Neural crest cell (in vitro differentiated cells): ENCODE results near the gene NPR1. TPM values are rescaled to one million over a fixed set of nuclear protein-coding genes. Genes with fewer than 3 reads are reported as not detected.

Experiments used
- DNase-seq: peaks from one replicate; pipeline ENCODE4 v3.0.0; 2021; ENCODE audit warnings: low read depth, mixed read lengths, low spot score
- H3K27ac Mint-ChIP-seq: one replicate; pipeline ENCODE4 v1.8.0; 2021; ENCODE audit warnings: mild to moderate bottlenecking, mixed read lengths; ENCODE audit not compliant: unreplicated experiment
- H3K27me3 Mint-ChIP-seq: 2 replicates; pipeline ENCODE4 v1.8.0; 2021; ENCODE audit warnings: low read depth, mild to moderate bottlenecking, mixed read lengths
- H3K36me3 Mint-ChIP-seq: 2 replicates; pipeline ENCODE4 v1.8.0; 2021; ENCODE audit warnings: low read depth, mild to moderate bottlenecking, mixed read lengths
- H3K4me1 Mint-ChIP-seq: 2 replicates; pipeline ENCODE4 v1.8.0; 2021; ENCODE audit warnings: mixed read lengths
- H3K4me3 Mint-ChIP-seq: one replicate; pipeline ENCODE4 v1.8.0; 2021; ENCODE audit warnings: mild to moderate bottlenecking, mixed read lengths
- H3K9me3 Mint-ChIP-seq: 2 replicates; pipeline ENCODE4 v1.8.0; 2021; ENCODE audit warnings: mixed read lengths
- CTCF ChIP-seq: fragments of 200-600 bp; sonication (generic); conservative IDR thresholded peaks from 2 replicates; pipeline ENCODE4 v1.5.0; 2021; ENCODE audit warnings: antibody characterized with exemption, mild to moderate bottlenecking
- long read RNA-seq: library from polyadenylated mRNA; unstranded; transcript quantifications from one replicate; pipeline ENCODE4 v2.0.0, GENCODE V29; 2020
- total RNA-seq: library from RNA; stranded (reverse); gene quantifications from 2 replicates; pipeline ENCODE4 v1.2.1, GENCODE V29; 2021

Gene NPR1
- 0.57 and 0.93 TPM in 2 replicates for total RNA-seq
- long read RNA-seq = 0 reads

- Mint-ChIP-seq H3K4me3 (peak within 1 kb of the TSS; percentile 83), H3K27ac (no peak within 1 kb of the TSS), H3K9me3 (no peaks in the 10 kb centered on the region), H3K36me3 (no peaks in the 10 kb centered on the region), H3K27me3 (peaks cover 70% of the 10 kb centered on the region), H3K4me1 (peaks cover 23% of the 10 kb centered on the region)
- no peak for TF ChIP-seq CTCF
- no peak for DNase-seq
Measured at GRCh38 chr1:153678519-153679336, at the start of gene NPR1. TSS of gene NPR1 (plus strand) at chr1:153678688. CDS start at chr1:153679109, 421 bp downstream.

GRCh38 chr1:153629343-153629665 lies 49.2 kb upstream of the NPR1 start:
- Mint-ChIP-seq H3K4me3 (peak overlapping the region; percentile 67), H3K27ac (no peak overlapping the region), H3K27me3 (no peaks in the 10 kb centered on the region), H3K9me3 (peaks cover 3% of the 10 kb centered on the region), H3K36me3 (peaks cover 7% of the 10 kb centered on the region), H3K4me1 (peaks cover 44% of the 10 kb centered on the region)
- no peak for DNase-seq
- TF ChIP-seq CTCF = no peak

GRCh38 chr1:153629971-153630370 lies 48.5 kb upstream of the NPR1 start:
- Mint-ChIP-seq H3K27ac (no peak overlapping the region), H3K9me3 (peaks cover 3% of the 10 kb centered on the region), H3K36me3 (peaks cover 10% of the 10 kb centered on the region), H3K4me3 (peak overlapping the region; percentile 56), H3K4me1 (peaks cover 46% of the 10 kb centered on the region), H3K27me3 (no peaks in the 10 kb centered on the region)
- no peak for TF ChIP-seq CTCF
- DNase-seq = no peak

GRCh38 chr1:153630384-153630783 lies 48.1 kb upstream of the NPR1 start:
- H3K4me3 Mint-ChIP-seq = peak overlapping the region; percentile 56

More at GRCh38 chr1:153630384-153630783, 48.1 kb upstream of the NPR1 start:
- Mint-ChIP-seq H3K27ac (no peak overlapping the region), H3K27me3 (no peaks in the 10 kb centered on the region), H3K4me1 (peaks cover 49% of the 10 kb centered on the region), H3K36me3 (peaks cover 10% of the 10 kb centered on the region), H3K9me3 (peaks cover 3% of the 10 kb centered on the region)
- TF ChIP-seq CTCF = no peak
- DNase-seq = no peak
